ENCODE measurements around the gene HS1BP3. TPM values are rescaled to one million over a fixed set of nuclear protein-coding genes. Genes with fewer than 3 reads are reported as not detected.

Gene HS1BP3
- total RNA-seq, 5 donors from 2014 or later (not counting 1 experiment from before 2014, with no cell fraction given), result 11.1 to 20.7 (median 17.2) TPM

GRCh38 chr2:20666005-20666303 lies 15.1 kb upstream of the HS1BP3 start:
- 3% methylated on average over 34 of the region's 34 CpGs for WGBS (ENCODE audit: insufficient coverage)
- Mint-ChIP-seq H3K4me1 (peaks cover 6 to 23% (median 18%) of the 10 kb centered on the region in 3 donors), H3K27me3 (peaks cover 45 to 76% of the 10 kb centered on the region in 2 donors), H3K27ac (no peak overlapping the region), H3K4me3 (peak overlapping the region; percentile 73 to 80 (median 79)), H3K36me3 (no peaks in the 10 kb centered on the region), H3K9me3 (no peaks in the 10 kb centered on the region)
- peaks cover 21 to 91% of the 10 kb centered on the region in 2 experiments for H3K27me3 ChIP-seq (replicated peaks in 1 of 2; ENCODE audit: control insufficient read depth in 2 of 2, extremely low read depth in 1 of 2, insufficient read depth in 2 of 2, low read length in 1 of 2)
- POLR2A ChIA-PET, result no interaction called here
- CTCF ChIA-PET, result interaction anchor here (0.9 to 2.0 kb wide), 4 partner anchors 9 to 297 kb away, joined by 3 to 7 read pairs (median 4); partner anchors contain the start of gene HS1BP3 (in 1 of the 2)
- H3K4me1 ChIP-seq (ENCODE audit: control insufficient read depth in 1 of 2, extremely low read depth in 1 of 2, insufficient read depth in 2 of 2, low read length in 2 of 2), result peaks cover 0 to 39% of the 10 kb centered on the region in 2 experiments
- no peak overlapping the region for H3K27ac ChIP-seq (ENCODE audit: low read length)
- ATAC-seq (replicated peaks in 1 of 4) (peak in 3 of 4 experiments; percentile 5 to 23 (median 17)), DNase-seq (peak in 1 of 35 experiments; percentile 24)
- H3K4me3 ChIP-seq (ENCODE audit: control insufficient read depth in 1 of 2, extremely low read depth in 1 of 2, low read length in 1 of 2), result peak overlapping the region; percentile 11 to 35
- H3K36me3 ChIP-seq (ENCODE audit: control insufficient read depth in 2 of 2, extremely low read depth in 1 of 2, insufficient read depth in 1 of 2, low read length in 1 of 2), result no peaks in the 10 kb centered on the region
- H3K9me3 ChIP-seq, result no peaks in the 10 kb centered on the region

- DNase-seq, result peak in 1 of 35 experiments; percentile 23
- H3K4me3 ChIP-seq (ENCODE audit: control insufficient read depth in 1 of 2, extremely low read depth in 1 of 2, low read length in 1 of 2), result peak overlapping the region; percentile 19 to 35
- Mint-ChIP-seq H3K4me1 (peaks cover 6 to 23% (median 18%) of the 10 kb centered on the region in 3 donors), H3K27ac (no peak overlapping the region), H3K27me3 (peaks cover 49 to 81% of the 10 kb centered on the region in 2 donors), H3K4me3 (peak overlapping the region; percentile 62 to 80 (median 73)), H3K36me3 (no peaks in the 10 kb centered on the region), H3K9me3 (no peaks in the 10 kb centered on the region)
- ATAC-seq (replicated peaks in 1 of 4), result no peak
- ChIA-PET POLR2A (no interaction called here), CTCF (interaction anchor here (1.2 to 2.0 kb wide), 3 partner anchors 9 to 297 kb away, joined by 4 to 7 read pairs (median 4); partner anchors contain the start of gene HS1BP3 (in 1 of the 2))
- 9% methylated on average over 47 of the region's 49 CpGs for WGBS (ENCODE audit: insufficient coverage)
- H3K36me3 ChIP-seq (ENCODE audit: control insufficient read depth in 2 of 2, extremely low read depth in 1 of 2, insufficient read depth in 1 of 2, low read length in 1 of 2), result no peaks in the 10 kb centered on the region
- H3K27ac ChIP-seq (ENCODE audit: low read length), result no peak overlapping the region
- peaks cover 0 to 39% of the 10 kb centered on the region in 2 experiments for H3K4me1 ChIP-seq (ENCODE audit: control insufficient read depth in 1 of 2, extremely low read depth in 1 of 2, insufficient read depth in 2 of 2, low read length in 2 of 2)
- H3K9me3 ChIP-seq, result no peaks in the 10 kb centered on the region
- peaks cover 25 to 90% of the 10 kb centered on the region in 2 experiments for H3K27me3 ChIP-seq (replicated peaks in 1 of 2; ENCODE audit: control insufficient read depth in 2 of 2, extremely low read depth in 1 of 2, insufficient read depth in 2 of 2, low read length in 1 of 2)
Measured at GRCh38 chr2:20665243-20666004, 14.5 kb upstream of the HS1BP3 start.

GRCh38 chr2:20664431-20665242 lies 13.7 kb upstream of the HS1BP3 start:
- Mint-ChIP-seq H3K4me1 (peaks cover 6 to 20% (median 18%) of the 10 kb centered on the region in 3 donors), H3K27ac (no peak overlapping the region), H3K4me3 (peak overlapping the region; percentile 29 to 80 (median 39)), H3K27me3 (peaks cover 54 to 77% of the 10 kb centered on the region in 2 donors), H3K36me3 (no peaks in the 10 kb centered on the region), H3K9me3 (no peaks in the 10 kb centered on the region)
- ChIA-PET POLR2A (no interaction called here), CTCF (no interaction called here)
- no peak overlapping the region for H3K27ac ChIP-seq (ENCODE audit: low read length)
- H3K4me3 ChIP-seq (ENCODE audit: control insufficient read depth in 1 of 2, extremely low read depth in 1 of 2, low read length in 1 of 2), result no peak overlapping the region
- ATAC-seq (replicated peaks in 1 of 4), result no peak
- peaks cover 0 to 31% of the 10 kb centered on the region in 2 experiments for H3K4me1 ChIP-seq (ENCODE audit: control insufficient read depth in 1 of 2, extremely low read depth in 1 of 2, insufficient read depth in 2 of 2, low read length in 2 of 2)
- DNase-seq, result no peak
- H3K9me3 ChIP-seq, result no peaks in the 10 kb centered on the region
- 54% methylated on average over 8 of the region's 17 CpGs for whole genome bisulfite sequencing (ENCODE audit: insufficient coverage)
- H3K36me3 ChIP-seq (ENCODE audit: control insufficient read depth in 2 of 2, extremely low read depth in 1 of 2, insufficient read depth in 1 of 2, low read length in 1 of 2), result no peaks in the 10 kb centered on the region
- H3K27me3 ChIP-seq (replicated peaks in 1 of 2; ENCODE audit: control insufficient read depth in 2 of 2, extremely low read depth in 1 of 2, insufficient read depth in 2 of 2, low read length in 1 of 2), result peaks cover 25 to 83% of the 10 kb centered on the region in 2 experiments

- H3K9me3 Mint-ChIP-seq, result no peaks in the 10 kb centered on the region
- H3K27me3 Mint-ChIP-seq, result peaks cover 58 to 75% of the 10 kb centered on the region in 2 donors
- no peaks in the 10 kb centered on the region for H3K36me3 Mint-ChIP-seq
- ATAC-seq (replicated peaks in 1 of 4) (no peak), DNase-seq (peak in 1 of 35 experiments; percentile 11)
- H3K4me1 ChIP-seq (ENCODE audit: control insufficient read depth in 1 of 2, extremely low read depth in 1 of 2, insufficient read depth in 2 of 2, low read length in 2 of 2), result peaks cover 0 to 28% of the 10 kb centered on the region in 2 experiments
- no peak overlapping the region for H3K4me3 ChIP-seq (ENCODE audit: control insufficient read depth in 1 of 2, extremely low read depth in 1 of 2, low read length in 1 of 2)
- no peak overlapping the region for H3K4me3 Mint-ChIP-seq
- ChIA-PET POLR2A (no interaction called here), CTCF (no interaction called here)
- WGBS (ENCODE audit: insufficient coverage), result no CpG with 5 or more reads among the region's 2 CpGs
- peaks cover 6 to 18% (median 15%) of the 10 kb centered on the region in 3 donors for H3K4me1 Mint-ChIP-seq
- no peak overlapping the region for H3K27ac ChIP-seq (ENCODE audit: low read length)
- peaks cover 28 to 77% of the 10 kb centered on the region in 2 experiments for H3K27me3 ChIP-seq (replicated peaks in 1 of 2; ENCODE audit: control insufficient read depth in 2 of 2, extremely low read depth in 1 of 2, insufficient read depth in 2 of 2, low read length in 1 of 2)
- no peak overlapping the region for H3K27ac Mint-ChIP-seq
- no peaks in the 10 kb centered on the region for H3K9me3 ChIP-seq
- no peaks in the 10 kb centered on the region for H3K36me3 ChIP-seq (ENCODE audit: control insufficient read depth in 2 of 2, extremely low read depth in 1 of 2, insufficient read depth in 1 of 2, low read length in 1 of 2)
Measured at GRCh38 chr2:20664071-20664390, 13.1 kb upstream of the HS1BP3 start.

- no peak overlapping the region for H3K27ac ChIP-seq (ENCODE audit: low read length)
- no peaks in the 10 kb centered on the region for H3K36me3 Mint-ChIP-seq
- no peak overlapping the region for H3K4me3 ChIP-seq (ENCODE audit: control insufficient read depth in 1 of 2, extremely low read depth in 1 of 2, low read length in 1 of 2)
- H3K4me1 ChIP-seq (ENCODE audit: control insufficient read depth in 1 of 2, extremely low read depth in 1 of 2, insufficient read depth in 2 of 2, low read length in 2 of 2), result peaks cover 0 to 28% of the 10 kb centered on the region in 2 experiments
- peaks cover 6 to 18% (median 15%) of the 10 kb centered on the region in 3 donors for H3K4me1 Mint-ChIP-seq
- H3K9me3 ChIP-seq, result no peaks in the 10 kb centered on the region
- peaks cover 62 to 73% of the 10 kb centered on the region in 2 donors for H3K27me3 Mint-ChIP-seq
- DNase-seq, result peak in 1 of 35 experiments; percentile 10
- H3K27me3 ChIP-seq (replicated peaks in 1 of 2; ENCODE audit: control insufficient read depth in 2 of 2, extremely low read depth in 1 of 2, insufficient read depth in 2 of 2, low read length in 1 of 2), result peaks cover 26 to 71% of the 10 kb centered on the region in 2 experiments
- ChIA-PET CTCF (interaction anchor here (0.6 to 1.2 kb wide), 4 partner anchors 296 to 352 kb away, joined by 3 to 4 read pairs (median 4); no protein-coding TSS in a partner anchor), POLR2A (no interaction called here)
- ATAC-seq (replicated peaks in 1 of 4), result no peak
- H3K9me3 Mint-ChIP-seq, result no peaks in the 10 kb centered on the region
- H3K27ac Mint-ChIP-seq, result no peak overlapping the region
- H3K4me3 Mint-ChIP-seq, result no peak overlapping the region
- H3K36me3 ChIP-seq (ENCODE audit: control insufficient read depth in 2 of 2, extremely low read depth in 1 of 2, insufficient read depth in 1 of 2, low read length in 1 of 2), result no peaks in the 10 kb centered on the region
- 45% methylated on average over 3 of the region's 7 CpGs for WGBS (ENCODE audit: insufficient coverage)
Measured at GRCh38 chr2:20663196-20664070, 12.5 kb upstream of the HS1BP3 start.

Data from T-cell (primary cell).